Gastrocnemius medialis (tissue), 4 donors: ENCODE data around the gene ALMS1. TPM values are rescaled to one million over a fixed set of nuclear protein-coding genes. Genes with fewer than 3 reads are reported as not detected.

Experiments used
- ATAC-seq, 2 donors: fragments of 150-250 bp; one replicate each; pipeline ENCODE4 v1.9.1; 2016
- DNase-seq, 2 donors: peaks; one replicate each; pipeline ENCODE4 v3.0.0-alpha.2; 2019
- H3K27ac ChIP-seq, 4 donors: fragments of 200-600 bp; sonication (generic); 1 replicate in 1 of 4; 2 replicates in 3 of 4; pipeline ENCODE4 v1.5.1; 2016 to 2018; ENCODE audit warnings: mild to moderate bottlenecking in 2 of 4, moderate library complexity in 1 of 4
- H3K27me3 ChIP-seq, 3 donors: fragments of 200-600 bp; sonication (generic) in 2 of 3; 1 replicate in 1 of 3; 2 replicates in 2 of 3; pipeline versions ENCODE4 v1.5.1 to v1.6.0; 2016 to 2019; ENCODE audit warnings: mild to moderate bottlenecking in 1 of 3, moderate library complexity in 1 of 3
- H3K36me3 ChIP-seq, 2 donors: fragments of 200-600 bp; sonication (generic) in 1 of 2; one replicate each; pipeline ENCODE4 v1.5.1; 2017 to 2018
- H3K4me1 ChIP-seq, 2 donors: fragments of 200-600 bp; sonication (generic) in 1 of 2; one replicate each; pipeline ENCODE4 v1.5.1; 2016 to 2017; ENCODE audit warnings: mild to moderate bottlenecking in 2 of 2
- H3K4me3 ChIP-seq, 4 donors: fragments of 200-600 bp; sonication (generic) in 3 of 4; 1 replicate in 1 of 4; 2 replicates in 3 of 4; pipeline ENCODE4 v1.5.1; 2016 to 2019; ENCODE audit warnings: mild to moderate bottlenecking in 2 of 4
- H3K9me3 ChIP-seq, 3 donors: fragments of 200-600 bp; sonication (generic) in 2 of 3; 1 replicate in 1 of 3; 2 replicates in 2 of 3; pipeline ENCODE4 v1.5.1; 2016 to 2019
- CTCF ChIP-seq, 5 experiments: fragments of 450-650 bp in 3 of 5; fragments of 200-600 bp in 2 of 5; sonication (generic) in 2 of 5; IDR thresholded peaks in 4 of 5; conservative IDR thresholded peaks in 1 of 5; 1 replicate in 4 of 5; 2 replicates in 1 of 5; pipeline ENCODE4 v1.5.1; 2016 to 2019; ENCODE audit warnings: antibody characterized with exemption in 5 of 5, mild to moderate bottlenecking in 3 of 5, moderate library complexity in 3 of 5
- POLR2A ChIP-seq, 2 donors: fragments of 450-650 bp; IDR thresholded peaks; one replicate each; pipeline ENCODE4 v1.6.1; 2017; ENCODE audit warnings: antibody characterized with exemption in 2 of 2, mild to moderate bottlenecking in 2 of 2, moderate library complexity in 2 of 2
- in situ Hi-C, 4 donors: fragments of 200-750 bp; cut with MboI; loops; one replicate each; pipeline versions ENCODE4 v1.15.0 to v1.8.0; 2017; ENCODE audit warnings: low sequenced_read_pairs in 4 of 4
- intact Hi-C: fragments of 100-400 bp; cut with DNase I; formaldehyde crosslinking; loops from one replicate; pipeline ENCODE4 v1.15.1; 2023; ENCODE audit warnings: low total_unique reads
- total RNA-seq, 4 donors: library from RNA; depleted of rRNA; stranded (reverse); fragments of >200 nt; gene quantifications; one replicate each; pipeline versions ENCODE4 v1.1.0 to v1.2.3, GENCODE V29; 2016

Gene ALMS1
- total RNA-seq, 4 donors from 2014 or later: 10.0 to 18.1 (median 13.9) TPM

- intact Hi-C loops: loop anchor here (5.0 to 10.0 kb wide), 4 partner anchors 272 to 1066 kb away; partner anchors contain the start of genes RAB11FIP5, SFXN5 and TPRKB
Observed at GRCh38 chr2:73386342-73386868, 769 bp downstream of the ALMS1 start.

GRCh38 chr2:73386894-73387636, 1.4 kb downstream of the ALMS1 start:
- H3K36me3 ChIP-seq: no peaks in the 10 kb centered on the region
- DNase-seq (no peak), ATAC-seq (no peak)
- peak overlapping the region; percentile 81 to 97 (median 92) for H3K4me3 ChIP-seq
- peak overlapping the region; percentile 88 to 96 (median 91) for H3K27ac ChIP-seq
- no peaks in the 10 kb centered on the region for H3K9me3 ChIP-seq
- intact Hi-C loops: loop anchor here (5.0 to 10.0 kb wide), 4 partner anchors 272 to 1065 kb away; partner anchors contain the start of genes RAB11FIP5, SFXN5 and TPRKB
- TF ChIP-seq CTCF (IDR thresholded peaks at IDR 0.05 in 4 of 5, conservative IDR thresholded peaks at IDR 0.05 in 1 of 5) (no peak), POLR2A (IDR thresholded peaks at IDR 0.05) (no peak)
- peaks cover 12 to 23% of the 10 kb centered on the region in 2 donors for H3K4me1 ChIP-seq
- H3K27me3 ChIP-seq: no peaks in the 10 kb centered on the region
- in situ Hi-C loops: loop anchor here in 1 of 4 donors (25.0 kb wide), 2 partner anchors 150 to 350 kb away; partner anchors contain the start of genes CCT7, PRADC1 and TPRKB

More at GRCh38 chr2:73386342-73386868, 769 bp downstream of the ALMS1 start:
- ATAC-seq (no peak), DNase-seq (no peak)
- Histone ChIP-seq H3K4me1 (peaks cover 12 to 23% of the 10 kb centered on the region in 2 donors), H3K36me3 (no peaks in the 10 kb centered on the region), H3K27me3 (no peaks in the 10 kb centered on the region), H3K27ac (peak overlapping the region; percentile 88 to 96 (median 91)), H3K4me3 (peak overlapping the region; percentile 81 to 97 (median 92)), H3K9me3 (no peaks in the 10 kb centered on the region)
- TF ChIP-seq POLR2A (IDR thresholded peaks at IDR 0.05): no peak
- in situ Hi-C loops: loop anchor here in 1 of 4 donors (25.0 kb wide), 2 partner anchors 149 to 351 kb away; partner anchors contain the start of genes CCT7, PRADC1 and TPRKB

- DNase-seq (no peak), ATAC-seq (no peak)
- no peak for TF ChIP-seq POLR2A (IDR thresholded peaks at IDR 0.05)
- peaks cover 0 to 7% of the 10 kb centered on the region in 2 donors for H3K36me3 ChIP-seq
- no peak overlapping the region for H3K27ac ChIP-seq
- H3K4me3 ChIP-seq: no peak overlapping the region
- H3K9me3 ChIP-seq: peaks cover 0 to 9% (median 0%) of the 10 kb centered on the region in 3 donors
- no peaks in the 10 kb centered on the region for H3K4me1 ChIP-seq
- intact Hi-C loops: no loop called here
- H3K27me3 ChIP-seq: no peaks in the 10 kb centered on the region
- in situ Hi-C loops: no loop called here
Observed at GRCh38 chr2:73402386-73403103, 16.9 kb downstream of the ALMS1 start.

- intact Hi-C loops (no loop called here), in situ Hi-C loops (no loop called here)
- peaks cover 0 to 9% (median 0%) of the 10 kb centered on the region in 3 donors for H3K9me3 ChIP-seq
- no peaks in the 10 kb centered on the region for H3K27me3 ChIP-seq
- no peaks in the 10 kb centered on the region for H3K4me1 ChIP-seq
- peaks cover 0 to 7% of the 10 kb centered on the region in 2 donors for H3K36me3 ChIP-seq
- no peak for TF ChIP-seq CTCF (IDR thresholded peaks at IDR 0.05 in 4 of 5, conservative IDR thresholded peaks at IDR 0.05 in 1 of 5)
- no peak for TF ChIP-seq POLR2A (IDR thresholded peaks at IDR 0.05)
- ATAC-seq (no peak), DNase-seq (no peak)
- H3K27ac ChIP-seq: no peak overlapping the region
- no peak overlapping the region for H3K4me3 ChIP-seq
Observed at GRCh38 chr2:73403237-73403636, 17.6 kb downstream of the ALMS1 start.

- no peak overlapping the region for H3K27ac ChIP-seq
- no peak for DNase-seq
- H3K36me3 ChIP-seq: no peaks in the 10 kb centered on the region
- in situ Hi-C loops (no loop called here), intact Hi-C loops (no loop called here)
- peaks cover 0 to 2% (median 0%) of the 10 kb centered on the region in 3 donors for H3K9me3 ChIP-seq
- no peaks in the 10 kb centered on the region for H3K4me1 ChIP-seq
- no peaks in the 10 kb centered on the region for H3K27me3 ChIP-seq
- H3K4me3 ChIP-seq: no peak overlapping the region
- ATAC-seq: no peak
- TF ChIP-seq CTCF (IDR thresholded peaks at IDR 0.05 in 4 of 5, conservative IDR thresholded peaks at IDR 0.05 in 1 of 5): no peak
- no peak for TF ChIP-seq POLR2A (IDR thresholded peaks at IDR 0.05)
Observed at GRCh38 chr2:73404409-73404808, 18.8 kb downstream of the ALMS1 start.
